ENCODE measurements around the gene CHMP4A. TPM values are rescaled to one million over a fixed set of nuclear protein-coding genes. Genes with fewer than 3 reads are reported as not detected.

Gene CHMP4A
- total RNA-seq, 1 donor from 2014 or later: 32.2 TPM

DNA sequence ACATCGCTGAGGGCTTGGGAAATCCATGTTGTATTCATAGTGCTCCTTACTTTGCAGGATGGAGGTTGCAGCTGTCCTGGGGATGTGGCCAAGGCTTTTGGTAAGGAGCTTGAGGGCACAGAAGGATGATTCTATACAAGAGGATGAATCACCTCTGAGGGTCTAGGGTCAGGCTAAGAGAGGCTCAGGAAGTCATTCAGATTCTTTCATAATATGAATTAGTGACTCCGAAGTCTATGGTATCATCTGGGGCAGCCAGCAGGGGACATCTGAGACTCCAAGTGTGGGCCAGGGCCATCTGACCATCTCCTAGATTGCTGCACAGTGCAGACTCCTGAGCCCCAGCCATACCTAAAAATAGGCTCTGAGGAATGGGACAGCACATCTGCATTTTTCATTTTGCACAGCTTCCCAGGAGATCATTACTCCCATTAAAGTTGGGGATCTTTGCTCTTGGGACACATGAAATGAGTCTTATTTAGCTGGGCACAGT, 24.2 kb upstream of the CHMP4A start:
- peaks cover 52% of the 10 kb centered on the region for H3K36me3 ChIP-seq (ENCODE audit: insufficient read depth, low read length)
- peak overlapping the region; percentile 63 for H3K4me3 Mint-ChIP-seq (ENCODE audit: unreplicated experiment)
- H4K20me1 ChIP-seq (ENCODE audit: insufficient read depth, low read length): peaks cover 26% of the 10 kb centered on the region
- peaks cover 50% of the 10 kb centered on the region for H3K4me1 Mint-ChIP-seq (ENCODE audit: low read depth, unreplicated experiment)
- H3K27me3 ChIP-seq (ENCODE audit: insufficient read depth, low read length): no peaks in the 10 kb centered on the region
- H3K27ac Mint-ChIP-seq (ENCODE audit: unreplicated experiment): peak overlapping the region; percentile 53
- peaks cover 39% of the 10 kb centered on the region for H3K36me3 Mint-ChIP-seq (ENCODE audit: low read depth, unreplicated experiment)
- TF ChIP-seq, protein P1, sequence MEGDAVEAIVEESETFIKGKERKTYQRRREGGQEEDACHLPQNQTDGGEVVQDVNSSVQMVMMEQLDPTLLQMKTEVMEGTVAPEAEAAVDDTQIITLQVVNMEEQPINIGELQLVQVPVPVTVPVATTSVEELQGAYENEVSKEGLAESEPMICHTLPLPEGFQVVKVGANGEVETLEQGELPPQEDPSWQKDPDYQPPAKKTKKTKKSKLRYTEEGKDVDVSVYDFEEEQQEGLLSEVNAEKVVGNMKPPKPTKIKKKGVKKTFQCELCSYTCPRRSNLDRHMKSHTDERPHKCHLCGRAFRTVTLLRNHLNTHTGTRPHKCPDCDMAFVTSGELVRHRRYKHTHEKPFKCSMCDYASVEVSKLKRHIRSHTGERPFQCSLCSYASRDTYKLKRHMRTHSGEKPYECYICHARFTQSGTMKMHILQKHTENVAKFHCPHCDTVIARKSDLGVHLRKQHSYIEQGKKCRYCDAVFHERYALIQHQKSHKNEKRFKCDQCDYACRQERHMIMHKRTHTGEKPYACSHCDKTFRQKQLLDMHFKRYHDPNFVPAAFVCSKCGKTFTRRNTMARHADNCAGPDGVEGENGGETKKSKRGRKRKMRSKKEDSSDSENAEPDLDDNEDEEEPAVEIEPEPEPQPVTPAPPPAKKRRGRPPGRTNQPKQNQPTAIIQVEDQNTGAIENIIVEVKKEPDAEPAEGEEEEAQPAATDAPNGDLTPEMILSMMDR (IDR thresholded peaks at IDR 0.05; ENCODE audit: insufficient read depth, low read depth, low read length): no peak
- no peak for TF ChIP-seq EZH2 (IDR thresholded peaks at IDR 0.05; ENCODE audit: insufficient read depth, low read length)
- H3K79me2 ChIP-seq (ENCODE audit: insufficient read depth, low read length): peaks cover 77% of the 10 kb centered on the region
- no peaks in the 10 kb centered on the region for H3K9me3 Mint-ChIP-seq (ENCODE audit: unreplicated experiment)
- no peak for DNase-seq (ENCODE audit: low read depth)
- H3K4me2 ChIP-seq (ENCODE audit: low read length): no peak overlapping the region
- H3K4me3 ChIP-seq (ENCODE audit: insufficient read depth, low read depth, low read length): no peak overlapping the region
- no peaks in the 10 kb centered on the region for H3K9me3 ChIP-seq (ENCODE audit: insufficient read depth, low read depth, low read length)
- H3K9ac ChIP-seq (ENCODE audit: low read length): no peak overlapping the region
- H3K27ac ChIP-seq (ENCODE audit: low read depth, low read length): no peak overlapping the region
- no peak overlapping the region for H2AFZ ChIP-seq (ENCODE audit: low read depth, low read length)
- peaks cover 38% of the 10 kb centered on the region for H3K4me1 ChIP-seq (ENCODE audit: insufficient read depth, low read length)
- no peaks in the 10 kb centered on the region for H3K27me3 Mint-ChIP-seq (ENCODE audit: low read depth, unreplicated experiment)
- FAIRE-seq: no peak

DNA sequence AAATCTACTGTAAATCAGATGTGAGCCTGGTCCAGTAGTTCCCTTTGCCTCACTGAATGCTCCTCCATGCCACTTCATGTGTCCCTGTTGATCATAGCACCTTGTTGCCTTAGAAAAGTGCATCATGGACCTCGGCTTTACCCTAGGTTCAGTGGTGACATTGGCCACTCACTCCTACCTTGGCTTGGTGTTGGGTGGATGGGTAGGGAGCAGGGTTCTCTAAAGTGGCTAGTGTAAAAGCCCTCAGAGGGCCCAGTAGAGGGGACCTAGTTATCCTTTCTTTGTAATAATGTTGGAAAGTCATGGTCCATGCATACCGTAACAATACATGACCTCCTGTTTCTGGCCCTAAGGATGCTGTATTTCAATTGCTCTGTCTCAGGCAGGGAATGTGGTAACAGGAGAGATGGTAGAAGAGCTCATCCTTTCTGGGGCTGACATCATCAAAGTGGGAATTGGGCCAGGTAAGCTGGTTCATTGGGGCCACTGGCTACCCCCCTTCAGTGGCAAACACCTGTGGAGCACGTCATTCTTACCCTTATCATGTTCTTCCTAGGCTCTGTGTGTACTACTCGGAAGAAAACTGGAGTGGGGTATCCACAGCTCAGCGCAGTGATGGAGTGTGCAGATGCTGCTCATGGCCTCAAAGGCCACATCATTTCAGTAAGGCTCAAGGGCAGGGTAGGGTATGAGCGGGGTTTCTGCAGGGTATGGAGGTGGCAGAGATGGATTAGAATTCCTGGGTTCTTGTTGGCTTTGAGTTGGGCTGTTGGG, 23.6 kb upstream of the CHMP4A start:
- Histone ChIP-seq H3K27ac (ENCODE audit: low read depth, low read length) (no peak overlapping the region), H3K79me2 (ENCODE audit: insufficient read depth, low read length) (peaks cover 79% of the 10 kb centered on the region), H3K27me3 (ENCODE audit: insufficient read depth, low read length) (no peaks in the 10 kb centered on the region), H3K9me3 (ENCODE audit: insufficient read depth, low read depth, low read length) (no peaks in the 10 kb centered on the region), H3K9ac (ENCODE audit: low read length) (no peak overlapping the region), H3K4me1 (ENCODE audit: insufficient read depth, low read length) (peaks cover 38% of the 10 kb centered on the region), H3K4me2 (ENCODE audit: low read length) (no peak overlapping the region), H2AFZ (ENCODE audit: low read depth, low read length) (no peak overlapping the region), H3K36me3 (ENCODE audit: insufficient read depth, low read length) (peaks cover 52% of the 10 kb centered on the region), H3K4me3 (ENCODE audit: insufficient read depth, low read depth, low read length) (no peak overlapping the region), H4K20me1 (ENCODE audit: insufficient read depth, low read length) (peaks cover 24% of the 10 kb centered on the region)
- no peak for DNase-seq (ENCODE audit: low read depth)
- Mint-ChIP-seq H3K36me3 (ENCODE audit: low read depth, unreplicated experiment) (peaks cover 39% of the 10 kb centered on the region), H3K9me3 (ENCODE audit: unreplicated experiment) (no peaks in the 10 kb centered on the region), H3K27me3 (ENCODE audit: low read depth, unreplicated experiment) (no peaks in the 10 kb centered on the region), H3K27ac (ENCODE audit: unreplicated experiment) (peak overlapping the region; percentile 53), H3K4me3 (ENCODE audit: unreplicated experiment) (no peak overlapping the region), H3K4me1 (ENCODE audit: low read depth, unreplicated experiment) (peaks cover 50% of the 10 kb centered on the region)
- no peak for FAIRE-seq
- no peak for TF ChIP-seq EZH2 (IDR thresholded peaks at IDR 0.05; ENCODE audit: insufficient read depth, low read length)
- TF ChIP-seq, protein P1 (IDR thresholded peaks at IDR 0.05; ENCODE audit: insufficient read depth, low read depth, low read length): no peak

Measured in astrocyte (in vitro differentiated cells and primary cell).